Skeletal muscle satellite cell (primary cell): ENCODE results near the gene SYPL1.
A peak's percentile ranks its signal among the peaks of the same experiment; 100 is the strongest.

Experiments
- H3K27me3 ChIP-seq: 2 replicates; pipeline ENCODE4 v1.7.0; 2013; ENCODE audit warnings: low read length; ENCODE audit not compliant: control insufficient read depth, insufficient read depth
- H3K36me3 ChIP-seq: 2 replicates; pipeline ENCODE4 v1.7.0; 2013; ENCODE audit warnings: mild to moderate bottlenecking, control low read depth, low read length; ENCODE audit not compliant: insufficient read depth
- H3K4me1 ChIP-seq: 2 replicates; pipeline ENCODE4 v1.7.0; 2013; ENCODE audit warnings: low read length; ENCODE audit not compliant: control insufficient read depth, insufficient read depth
- H3K4me2 ChIP-seq: 2 replicates; pipeline ENCODE4 v1.7.0; 2013; ENCODE audit warnings: mild to moderate bottlenecking, low read length
- H3K4me3 ChIP-seq: 2 replicates; pipeline ENCODE4 v1.7.0; 2013; ENCODE audit warnings: low read length
- H3K9ac ChIP-seq: 2 replicates; pipeline ENCODE4 v1.7.0; 2013; ENCODE audit warnings: mild to moderate bottlenecking, low read depth, low read length, moderate library complexity
- H3K9me3 ChIP-seq: replicated peaks from 2 replicates; pipeline ENCODE4 v1.7.0; 2013; ENCODE audit warnings: mild to moderate bottlenecking, control low read depth, low read length

Gene SYPL1

DNA sequence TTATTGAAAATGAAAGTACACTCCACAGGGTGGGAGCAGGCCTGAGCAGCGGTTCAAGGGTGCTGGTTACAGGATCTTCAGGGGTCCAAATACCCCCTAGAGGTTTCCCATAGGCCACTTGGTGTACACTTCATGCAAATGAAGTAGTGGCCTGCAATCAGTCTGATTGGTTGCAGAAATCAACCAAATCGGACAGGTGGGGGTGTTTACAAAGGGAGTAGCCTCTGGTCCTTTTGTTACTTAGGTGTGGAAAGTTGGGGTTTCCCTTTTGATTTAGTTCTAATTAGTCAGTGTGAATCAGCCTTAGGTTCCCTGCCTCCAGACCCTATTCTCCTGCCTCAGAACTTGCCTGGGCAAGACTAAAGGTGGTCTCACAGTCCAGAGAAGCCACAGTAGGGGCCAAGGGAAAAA is 49.6 kb downstream of the SYPL1 start:
- Histone ChIP-seq H3K9ac (no peak overlapping the region), H3K4me1 (peaks cover 21% of the 10 kb centered on the region), H3K27me3 (no peaks in the 10 kb centered on the region), H3K36me3 (no peaks in the 10 kb centered on the region), H3K9me3 (no peaks in the 10 kb centered on the region), H3K4me2 (no peak overlapping the region), H3K4me3 (no peak overlapping the region)

DNA sequence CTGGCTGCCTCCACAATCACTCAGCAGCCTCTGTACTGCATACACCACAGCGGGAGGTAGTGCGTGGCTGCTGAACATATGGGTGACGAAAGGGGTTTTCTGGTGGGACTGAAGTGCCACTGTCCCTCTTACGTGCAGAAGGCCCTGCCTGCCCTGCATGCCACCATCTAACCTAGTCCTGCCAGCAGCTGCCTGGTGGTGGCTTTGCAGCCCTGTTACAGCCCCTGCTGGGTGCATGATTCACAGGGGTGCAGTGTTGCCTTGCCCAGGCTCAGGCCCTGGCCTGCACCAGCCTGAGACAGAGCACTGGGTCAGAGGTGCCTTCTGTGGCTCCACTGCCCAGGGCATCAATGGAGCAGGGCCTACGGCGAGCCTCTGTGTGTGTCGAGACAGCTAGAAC is 50.1 kb downstream of the SYPL1 start:
- H3K4me1 ChIP-seq, result peaks cover 21% of the 10 kb centered on the region
- no peaks in the 10 kb centered on the region for H3K27me3 ChIP-seq
- H3K9ac ChIP-seq, result no peak overlapping the region
- H3K9me3 ChIP-seq, result no peaks in the 10 kb centered on the region
- H3K4me2 ChIP-seq, result no peak overlapping the region
- no peaks in the 10 kb centered on the region for H3K36me3 ChIP-seq
- H3K4me3 ChIP-seq, result no peak overlapping the region

DNA sequence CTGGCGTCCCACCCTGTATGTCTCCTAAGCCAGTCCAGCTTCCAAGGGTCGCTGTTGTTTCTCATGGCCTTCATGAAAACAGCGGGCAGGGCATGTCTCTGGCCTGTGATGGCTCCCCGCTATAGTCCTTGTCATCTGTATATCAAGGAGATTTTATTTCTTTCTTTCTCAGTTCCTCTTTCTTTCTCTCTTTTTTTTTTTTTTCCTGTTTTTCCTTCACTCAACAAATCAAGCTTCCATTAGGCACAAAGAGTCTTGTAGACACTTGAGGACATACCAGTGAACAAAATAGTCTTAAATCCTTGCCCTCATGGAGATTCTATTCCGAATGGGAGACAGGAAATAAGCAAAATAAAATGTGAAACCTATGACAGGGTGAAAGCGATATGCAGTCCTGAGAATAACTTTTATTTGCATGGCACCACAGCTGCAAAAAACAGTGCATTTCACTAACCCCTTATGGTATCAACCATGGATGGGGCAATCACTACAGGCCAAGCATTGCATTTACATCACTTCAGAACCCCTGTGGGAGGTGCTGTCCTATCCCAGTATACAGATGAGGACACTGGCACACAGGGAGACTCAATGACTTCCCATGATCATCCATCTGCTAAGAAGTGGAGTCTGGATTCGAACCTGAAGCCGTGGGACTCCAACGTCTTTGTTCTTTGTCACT is 50.7 kb downstream of the SYPL1 start:
- H3K36me3 ChIP-seq, result no peaks in the 10 kb centered on the region
- H3K9me3 ChIP-seq, result no peaks in the 10 kb centered on the region
- no peak overlapping the region for H3K4me3 ChIP-seq
- H3K4me2 ChIP-seq, result no peak overlapping the region
- peaks cover 21% of the 10 kb centered on the region for H3K4me1 ChIP-seq
- H3K9ac ChIP-seq, result no peak overlapping the region
- no peaks in the 10 kb centered on the region for H3K27me3 ChIP-seq

DNA sequence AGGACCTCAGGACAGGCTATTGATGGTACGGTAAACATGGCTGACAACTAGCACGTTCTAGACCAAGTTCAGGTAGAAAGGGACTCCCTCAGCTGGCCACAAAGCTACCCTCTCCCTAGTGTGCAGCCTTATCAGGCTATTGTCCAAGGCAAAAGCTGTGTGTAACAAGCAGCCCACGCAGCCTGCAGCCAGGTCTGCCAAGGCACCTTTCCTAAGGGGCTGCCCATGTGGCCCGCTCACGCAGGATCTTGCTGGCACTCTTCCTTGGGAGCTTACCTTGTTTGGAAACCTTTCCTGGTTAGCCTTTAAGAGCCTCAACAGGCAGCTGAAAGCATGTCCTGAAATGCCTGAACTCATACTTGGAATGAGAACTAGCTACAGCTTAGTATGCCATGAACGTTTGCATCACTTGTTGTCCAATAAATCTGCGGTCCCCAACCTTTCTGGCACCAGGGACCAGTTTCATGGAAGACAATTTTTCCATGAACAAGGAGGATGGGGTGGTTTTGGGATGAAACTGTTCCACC is 51.7 kb downstream of the SYPL1 start:
- Histone ChIP-seq H3K4me1 (peaks cover 13% of the 10 kb centered on the region), H3K36me3 (no peaks in the 10 kb centered on the region), H3K4me2 (no peak overlapping the region), H3K27me3 (no peaks in the 10 kb centered on the region), H3K9me3 (no peaks in the 10 kb centered on the region), H3K4me3 (no peak overlapping the region), H3K9ac (no peak overlapping the region)

DNA sequence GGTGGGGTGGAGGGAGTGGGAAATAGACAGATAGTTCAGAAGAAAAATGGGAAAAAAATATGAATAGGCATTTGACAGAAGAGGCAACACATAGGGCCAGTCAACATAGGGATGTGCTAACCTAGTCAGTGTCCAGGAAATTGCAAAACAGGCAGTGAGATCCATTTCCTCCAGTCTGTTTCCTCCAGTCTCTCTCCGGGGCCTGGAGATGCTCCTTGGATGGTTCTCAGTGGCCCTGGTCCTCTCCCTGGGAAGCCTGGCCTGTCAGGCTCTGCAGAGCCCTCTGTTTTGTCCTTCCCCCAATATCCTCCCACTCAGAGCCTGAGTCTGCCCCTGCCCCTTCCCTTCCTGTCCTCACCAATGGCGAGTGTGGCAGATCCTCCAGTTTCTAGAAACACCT is 52.6 kb downstream of the SYPL1 start:
- H3K9me3 ChIP-seq, result no peaks in the 10 kb centered on the region
- H3K4me2 ChIP-seq, result no peak overlapping the region
- H3K9ac ChIP-seq, result no peak overlapping the region
- H3K27me3 ChIP-seq, result peaks cover 9% of the 10 kb centered on the region
- no peak overlapping the region for H3K4me3 ChIP-seq
- no peaks in the 10 kb centered on the region for H3K36me3 ChIP-seq
- peaks cover 4% of the 10 kb centered on the region for H3K4me1 ChIP-seq

DNA sequence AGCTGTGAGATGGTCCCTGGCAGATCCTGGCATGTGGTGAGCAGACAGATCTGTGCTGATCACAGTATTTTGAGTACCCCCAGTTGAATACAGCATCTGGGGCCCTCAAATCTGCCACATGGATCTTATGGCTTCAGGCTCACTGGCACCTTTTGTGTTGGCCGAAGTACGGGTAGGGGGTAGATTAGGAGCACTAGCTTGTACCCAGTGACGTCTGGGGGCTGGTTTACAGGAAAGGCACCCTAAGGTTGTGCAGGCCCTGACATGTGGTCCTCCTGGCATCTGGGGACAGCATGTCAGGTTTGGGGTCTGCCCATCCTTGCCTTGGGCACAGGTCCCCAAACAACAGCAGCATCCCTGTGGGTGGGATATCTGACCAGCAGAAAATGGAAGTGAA is 53.2 kb downstream of the SYPL1 start:
- Histone ChIP-seq H3K27me3 (peaks cover 15% of the 10 kb centered on the region), H3K9ac (no peak overlapping the region), H3K36me3 (no peaks in the 10 kb centered on the region), H3K4me1 (no peaks in the 10 kb centered on the region), H3K4me2 (no peak overlapping the region), H3K9me3 (no peaks in the 10 kb centered on the region), H3K4me3 (no peak overlapping the region)

DNA sequence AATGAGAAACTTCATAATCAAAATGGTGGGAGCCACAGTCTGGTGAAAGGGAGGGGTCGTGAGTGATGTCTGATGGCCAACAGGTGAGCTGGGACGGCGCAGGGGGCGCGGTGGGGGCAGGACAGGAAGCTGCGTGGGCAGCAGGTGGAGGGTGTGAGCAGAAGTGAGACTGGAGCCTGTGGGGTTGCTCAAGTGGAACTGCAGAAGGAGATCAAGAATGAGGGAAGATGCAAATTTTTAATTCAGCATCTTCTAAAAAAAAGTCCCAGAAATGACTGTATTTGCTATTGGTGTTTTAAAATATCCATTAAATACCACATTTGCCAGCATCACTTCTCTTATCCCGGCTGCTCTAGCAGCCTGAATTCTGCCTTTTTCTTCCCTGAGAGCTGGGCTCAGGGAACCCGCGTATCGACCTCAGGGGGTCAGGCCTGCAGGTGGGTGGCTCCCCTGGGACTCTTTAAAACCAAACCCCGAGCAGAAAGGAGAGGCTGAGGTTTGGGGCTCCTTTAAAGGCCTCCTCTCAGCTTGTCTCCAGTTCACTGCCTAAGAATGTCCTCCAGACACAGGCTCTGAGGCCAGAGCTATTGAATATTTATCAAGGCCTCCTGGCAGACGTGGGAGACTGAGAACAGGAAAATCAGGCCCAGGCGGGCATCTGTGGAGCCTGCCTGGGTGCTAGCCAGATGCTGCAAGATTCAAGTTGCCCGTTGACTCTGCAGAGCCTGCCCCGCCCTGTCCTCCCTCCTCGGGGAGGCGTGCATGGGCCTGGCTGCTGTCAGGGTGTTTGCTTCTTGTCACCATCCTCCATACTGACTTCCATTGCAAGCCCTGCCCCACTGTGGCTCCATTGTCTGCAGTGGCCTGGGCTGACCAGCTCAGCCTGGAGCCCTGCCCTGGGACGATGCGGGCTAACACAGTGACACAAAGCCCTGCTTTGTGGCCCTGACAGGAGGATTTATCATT is 53.9 kb downstream of the SYPL1 start:
- Histone ChIP-seq H3K4me3 (no peak overlapping the region), H3K36me3 (no peaks in the 10 kb centered on the region), H3K4me2 (no peak overlapping the region), H3K27me3 (peaks cover 16% of the 10 kb centered on the region), H3K9ac (no peak overlapping the region), H3K4me1 (no peaks in the 10 kb centered on the region), H3K9me3 (no peaks in the 10 kb centered on the region)

DNA sequence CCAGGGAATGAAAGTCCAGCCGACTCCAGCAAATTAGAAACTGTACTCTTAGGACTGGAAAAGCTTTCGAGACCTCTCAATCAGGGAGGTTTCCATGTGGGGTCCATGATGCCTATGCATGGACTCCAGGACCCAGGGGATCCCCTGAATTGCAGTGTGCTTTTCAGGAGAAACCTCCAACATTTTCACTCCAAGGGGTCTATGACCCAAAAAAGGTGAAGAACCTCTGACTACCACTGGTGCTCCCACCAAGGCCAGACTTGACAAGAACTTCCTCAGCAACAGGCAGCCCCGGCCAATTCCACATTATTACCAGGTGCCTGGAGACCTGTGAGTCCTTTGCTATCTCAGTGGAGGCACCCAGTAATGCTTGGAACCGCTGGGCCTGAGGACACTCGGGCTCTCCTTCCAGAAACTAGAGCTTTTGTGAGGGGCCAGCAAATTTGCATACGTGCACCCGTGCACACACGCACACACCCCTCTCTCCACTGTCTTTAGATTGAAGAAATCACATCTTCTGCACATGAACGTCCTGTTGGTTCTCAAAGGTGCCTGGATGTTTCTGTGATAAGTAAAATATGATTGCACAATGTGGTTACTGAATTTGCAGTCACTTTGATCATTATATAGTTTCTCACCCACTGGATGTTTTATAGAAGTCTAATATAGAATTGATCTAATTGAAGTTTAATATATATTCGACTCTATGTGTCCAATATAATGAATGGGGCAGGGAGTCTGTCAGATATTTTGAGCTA is 54.7 kb downstream of the SYPL1 start:
- Histone ChIP-seq H3K36me3 (no peaks in the 10 kb centered on the region), H3K4me1 (no peaks in the 10 kb centered on the region), H3K4me2 (peak overlapping the region; percentile 50), H3K9ac (no peak overlapping the region), H3K4me3 (no peak overlapping the region), H3K9me3 (no peaks in the 10 kb centered on the region), H3K27me3 (peaks cover 23% of the 10 kb centered on the region)

DNA sequence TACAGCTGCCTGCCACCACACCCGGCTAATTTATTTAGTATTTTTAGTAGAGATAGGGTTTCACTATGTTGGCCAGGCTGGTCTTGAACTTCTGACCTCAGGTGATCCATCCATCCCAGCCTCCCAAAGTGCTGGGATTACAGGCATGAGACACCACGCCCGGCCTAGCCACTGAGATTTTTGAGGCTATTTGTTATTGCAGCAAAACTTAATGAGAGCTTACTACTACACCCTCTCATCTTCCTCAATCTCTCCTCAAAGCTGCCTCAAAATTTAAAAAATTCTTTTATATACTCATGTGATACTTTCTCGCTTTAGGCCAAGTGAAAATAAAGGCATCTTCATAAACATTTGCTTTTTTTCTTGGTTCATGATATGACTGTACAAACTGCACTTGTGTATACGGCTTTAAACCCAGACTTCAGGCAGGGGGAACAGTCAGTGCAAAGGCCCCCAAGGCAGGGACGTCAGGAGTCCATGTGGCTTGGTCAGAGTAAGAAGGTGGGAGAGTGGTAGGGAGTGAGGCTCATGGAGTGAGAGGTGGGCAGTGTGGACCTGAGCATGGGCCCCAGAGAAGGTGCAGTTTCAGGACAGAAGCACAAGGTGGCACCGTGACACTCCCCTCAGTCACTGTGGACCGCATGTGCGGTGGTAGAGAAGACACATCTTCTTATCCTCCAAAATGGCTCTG is 55.5 kb downstream of the SYPL1 start:
- H3K27me3 ChIP-seq, result peaks cover 29% of the 10 kb centered on the region
- H3K4me2 ChIP-seq, result peak overlapping the region; percentile 50
- H3K4me3 ChIP-seq, result no peak overlapping the region
- H3K36me3 ChIP-seq, result no peaks in the 10 kb centered on the region
- no peaks in the 10 kb centered on the region for H3K4me1 ChIP-seq
- no peaks in the 10 kb centered on the region for H3K9me3 ChIP-seq
- H3K9ac ChIP-seq, result no peak overlapping the region

DNA sequence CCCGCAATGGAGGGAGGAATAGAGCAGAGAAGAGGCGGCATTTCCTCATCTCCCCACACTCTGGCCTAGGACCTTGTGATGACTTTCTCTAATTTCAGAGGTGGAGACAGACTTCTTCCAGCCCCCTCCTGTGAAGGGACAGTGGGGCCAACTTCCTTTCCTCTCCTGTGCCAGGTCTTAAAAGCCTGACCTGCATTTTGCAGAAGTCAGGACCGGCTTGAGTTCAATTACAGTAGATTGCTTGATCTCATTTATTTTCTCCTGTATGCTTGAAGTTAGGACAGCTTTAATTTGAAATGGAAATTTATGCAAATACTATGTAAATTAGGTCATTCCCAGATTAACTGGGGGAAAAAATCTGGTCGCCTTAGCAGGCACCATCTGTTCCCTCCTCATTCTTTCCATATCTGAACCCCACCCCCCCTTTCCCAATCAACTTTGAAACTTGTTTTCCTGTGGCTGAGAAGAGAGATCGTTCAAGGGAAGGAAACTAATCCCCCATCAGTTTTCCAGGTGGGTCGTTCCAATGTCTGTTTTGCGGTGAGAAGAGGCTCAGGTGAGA is 57.1 kb downstream of the SYPL1 start:
- Histone ChIP-seq H3K9ac (no peak overlapping the region), H3K4me2 (no peak overlapping the region), H3K4me3 (no peak overlapping the region), H3K9me3 (no peaks in the 10 kb centered on the region), H3K4me1 (peaks cover 12% of the 10 kb centered on the region), H3K36me3 (no peaks in the 10 kb centered on the region), H3K27me3 (peaks cover 34% of the 10 kb centered on the region)
